Neural cell (in vitro differentiated cells): ENCODE results near the gene ADD1. TPM values are rescaled to one million over a fixed set of nuclear protein-coding genes. Genes with fewer than 3 reads are reported as not detected.

ENCODE experiments used
- H2AFZ ChIP-seq: fragments of 200-600, 300-800 bp; sonication (generic), shearing (Covaris generic); 2 replicates; pipeline ENCODE4 v1.6.0; 2014; ENCODE audit warnings: low read depth, mild to moderate bottlenecking, antibody characterized with exemption, low read length, moderate library complexity
- H3F3A ChIP-seq: fragments of 200-600 bp; shearing (Covaris generic); 2 replicates; pipeline ENCODE4 v1.6.1; 2016; ENCODE audit warnings: mild to moderate bottlenecking, moderate library complexity, mixed read lengths, antibody characterized with exemption, low read length; ENCODE audit not compliant: insufficient read depth, poor library complexity, severe bottlenecking
- H3K27ac ChIP-seq: fragments of 200-600, 300-800 bp; sonication (generic), shearing (Covaris generic); 2 replicates; pipeline ENCODE4 v1.5.1; 2014; ENCODE audit warnings: mild to moderate bottlenecking, low read length, moderate library complexity
- H3K27me3 ChIP-seq: fragments of 300-800, 200-600 bp; sonication (generic), shearing (Covaris generic); 2 replicates; pipeline ENCODE4 v1.6.0; 2014; ENCODE audit warnings: mild to moderate bottlenecking, low read depth, low read length, moderate library complexity; ENCODE audit not compliant: insufficient read depth
- H3K36me3 ChIP-seq: fragments of 300-800, 200-600 bp; sonication (generic), shearing (Covaris generic); 2 replicates; pipeline ENCODE4 v1.5.1; 2014; ENCODE audit warnings: mild to moderate bottlenecking, antibody characterized with exemption, low read length, moderate library complexity; ENCODE audit not compliant: insufficient read depth
- H3K4me2 ChIP-seq: fragments of 300-800, 200-600 bp; sonication (generic), shearing (Covaris generic); 2 replicates; pipeline ENCODE4 v1.6.0; 2014; ENCODE audit warnings: mild to moderate bottlenecking, low read length
- H3K4me3 ChIP-seq: fragments of 300-800, 200-600 bp; sonication (generic), shearing (Covaris generic); 2 replicates; pipeline ENCODE4 v1.5.1; 2014; ENCODE audit warnings: mild to moderate bottlenecking, low read length, moderate library complexity
- H3K79me2 ChIP-seq: fragments of 200-600 bp; shearing (Covaris generic); replicated peaks from 2 replicates; pipeline ENCODE4 v1.6.0; 2014; ENCODE audit warnings: mild to moderate bottlenecking, low read length, moderate library complexity; ENCODE audit not compliant: insufficient read depth
- H3K9ac ChIP-seq: fragments of 300-800, 200-600 bp; sonication (generic), shearing (Covaris generic); 2 replicates; pipeline ENCODE4 v1.6.1; 2016; ENCODE audit warnings: mild to moderate bottlenecking, low read length, mixed read lengths
- H3K9me2 ChIP-seq: fragments of 200-600 bp; shearing (Covaris generic); 2 replicates; pipeline ENCODE4 v1.6.1; 2016; ENCODE audit warnings: mild to moderate bottlenecking, low read length, mixed read lengths; ENCODE audit not compliant: insufficient read depth
- H3K9me3 ChIP-seq: fragments of 200-600, 300-800 bp; sonication (generic), shearing (Covaris generic); 2 replicates; pipeline ENCODE4 v1.6.1; 2016; ENCODE audit warnings: mild to moderate bottlenecking, mixed run types, low read length, moderate library complexity, mixed read lengths
- H4K20me1 ChIP-seq: fragments of 200-600 bp; shearing (Covaris generic); 2 replicates; pipeline ENCODE4 v1.6.1; 2016; ENCODE audit warnings: mild to moderate bottlenecking, mixed run types; ENCODE audit not compliant: insufficient read depth
- EP300 ChIP-seq: fragments of 450-650 bp; conservative IDR thresholded peaks from 2 replicates; pipeline ENCODE4 v1.6.1; 2014; ENCODE audit warnings: antibody characterized with exemption, mild to moderate bottlenecking, moderate library complexity; ENCODE audit not compliant: poor library complexity, severe bottlenecking
- EZH2 ChIP-seq: fragments of 200-600, 300-800 bp; shearing (Covaris generic), sonication (generic); IDR thresholded peaks from 2 replicates; pipeline ENCODE4 v1.6.1; 2014; ENCODE audit warnings: antibody characterized with exemption, low read length, borderline replicate concordance, mild to moderate bottlenecking; ENCODE audit not compliant: insufficient read depth, poor library complexity, severe bottlenecking
- MXI1 ChIP-seq: fragments of 450-650 bp; conservative IDR thresholded peaks from 2 replicates; pipeline ENCODE4 v1.6.1; 2014; ENCODE audit warnings: antibody characterized with exemption, mild to moderate bottlenecking; ENCODE audit not compliant: poor library complexity, severe bottlenecking
- POLR2AphosphoS5 ChIP-seq: IDR thresholded peaks from 2 replicates; pipeline ENCODE4 v1.6.1; 2012
- RAD21 ChIP-seq: fragments of 450-650 bp; conservative IDR thresholded peaks from 2 replicates; pipeline ENCODE4 v1.6.1; 2014; ENCODE audit warnings: antibody characterized with exemption, mild to moderate bottlenecking, moderate library complexity
- SMC3 ChIP-seq: fragments of 450-650 bp; conservative IDR thresholded peaks from 2 replicates; pipeline ENCODE4 v1.6.1; 2014; ENCODE audit warnings: antibody characterized with exemption, mild to moderate bottlenecking, moderate library complexity; ENCODE audit not compliant: poor library complexity
- TAF1 ChIP-seq: IDR thresholded peaks from 2 replicates; pipeline ENCODE4 v1.6.1; 2012; ENCODE audit warnings: low read depth
- polyA plus RNA-seq: library from polyadenylated mRNA; depleted of rRNA; stranded (reverse); fragments of >200 nt; gene quantifications from 2 replicates; pipeline ENCODE4 v1.2.3, GENCODE V29; 2014
- TF ChIP-seq, protein P1 (sequence below): fragments of 450-650 bp; IDR thresholded peaks from 2 replicates; pipeline ENCODE4 v1.5.1; 2014; ENCODE audit warnings: antibody characterized with exemption, mild to moderate bottlenecking, moderate library complexity; ENCODE audit not compliant: poor library complexity, severe bottlenecking
- TF ChIP-seq, protein P2 (sequence below): IDR thresholded peaks from 2 replicates; pipeline ENCODE4 v1.6.1; 2012; ENCODE audit warnings: borderline replicate concordance

The ADD1 gene
- polyA plus RNA-seq, 1 donor from 2014 or later = 190 TPM

DNA sequence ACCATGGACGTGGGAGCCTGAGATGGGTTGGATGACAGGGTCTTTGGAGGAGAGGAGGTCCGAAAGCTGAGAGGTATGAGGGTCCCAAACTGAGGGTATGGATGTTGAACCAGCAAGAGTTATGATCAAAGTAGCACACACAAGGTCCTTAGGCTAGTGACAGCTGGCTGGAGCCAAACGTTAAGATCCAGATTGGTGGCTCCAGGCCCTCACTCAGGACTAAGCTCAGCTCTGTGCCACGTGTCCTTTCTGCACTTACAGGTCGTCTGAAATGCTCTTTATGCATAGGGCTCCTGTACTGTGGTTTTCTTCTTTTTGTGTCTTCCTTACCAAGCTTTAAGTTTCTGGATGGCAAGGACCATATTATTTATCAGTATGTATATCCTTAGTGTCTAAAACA, 35.4 kb downstream of the ADD1 start:
- Histone ChIP-seq H3K4me2 (no peak overlapping the region), H3K27me3 (no peaks in the 10 kb centered on the region), H3K79me2 (peaks cover 40% of the 10 kb centered on the region), H3K36me3 (no peaks in the 10 kb centered on the region), H3F3A (no peaks in the 10 kb centered on the region), H3K9me3 (no peaks in the 10 kb centered on the region), H3K4me3 (no peak overlapping the region), H4K20me1 (no peaks in the 10 kb centered on the region), H3K9ac (no peak overlapping the region), H3K9me2 (no peaks in the 10 kb centered on the region), H3K27ac (no peak overlapping the region), H2AFZ (no peak overlapping the region)
- TF ChIP-seq, protein P1, sequence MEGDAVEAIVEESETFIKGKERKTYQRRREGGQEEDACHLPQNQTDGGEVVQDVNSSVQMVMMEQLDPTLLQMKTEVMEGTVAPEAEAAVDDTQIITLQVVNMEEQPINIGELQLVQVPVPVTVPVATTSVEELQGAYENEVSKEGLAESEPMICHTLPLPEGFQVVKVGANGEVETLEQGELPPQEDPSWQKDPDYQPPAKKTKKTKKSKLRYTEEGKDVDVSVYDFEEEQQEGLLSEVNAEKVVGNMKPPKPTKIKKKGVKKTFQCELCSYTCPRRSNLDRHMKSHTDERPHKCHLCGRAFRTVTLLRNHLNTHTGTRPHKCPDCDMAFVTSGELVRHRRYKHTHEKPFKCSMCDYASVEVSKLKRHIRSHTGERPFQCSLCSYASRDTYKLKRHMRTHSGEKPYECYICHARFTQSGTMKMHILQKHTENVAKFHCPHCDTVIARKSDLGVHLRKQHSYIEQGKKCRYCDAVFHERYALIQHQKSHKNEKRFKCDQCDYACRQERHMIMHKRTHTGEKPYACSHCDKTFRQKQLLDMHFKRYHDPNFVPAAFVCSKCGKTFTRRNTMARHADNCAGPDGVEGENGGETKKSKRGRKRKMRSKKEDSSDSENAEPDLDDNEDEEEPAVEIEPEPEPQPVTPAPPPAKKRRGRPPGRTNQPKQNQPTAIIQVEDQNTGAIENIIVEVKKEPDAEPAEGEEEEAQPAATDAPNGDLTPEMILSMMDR = no peak
- no peak for TF ChIP-seq POLR2AphosphoS5
- TF ChIP-seq TAF1 = no peak
- no peak for TF ChIP-seq SMC3
- TF ChIP-seq, protein P2, sequence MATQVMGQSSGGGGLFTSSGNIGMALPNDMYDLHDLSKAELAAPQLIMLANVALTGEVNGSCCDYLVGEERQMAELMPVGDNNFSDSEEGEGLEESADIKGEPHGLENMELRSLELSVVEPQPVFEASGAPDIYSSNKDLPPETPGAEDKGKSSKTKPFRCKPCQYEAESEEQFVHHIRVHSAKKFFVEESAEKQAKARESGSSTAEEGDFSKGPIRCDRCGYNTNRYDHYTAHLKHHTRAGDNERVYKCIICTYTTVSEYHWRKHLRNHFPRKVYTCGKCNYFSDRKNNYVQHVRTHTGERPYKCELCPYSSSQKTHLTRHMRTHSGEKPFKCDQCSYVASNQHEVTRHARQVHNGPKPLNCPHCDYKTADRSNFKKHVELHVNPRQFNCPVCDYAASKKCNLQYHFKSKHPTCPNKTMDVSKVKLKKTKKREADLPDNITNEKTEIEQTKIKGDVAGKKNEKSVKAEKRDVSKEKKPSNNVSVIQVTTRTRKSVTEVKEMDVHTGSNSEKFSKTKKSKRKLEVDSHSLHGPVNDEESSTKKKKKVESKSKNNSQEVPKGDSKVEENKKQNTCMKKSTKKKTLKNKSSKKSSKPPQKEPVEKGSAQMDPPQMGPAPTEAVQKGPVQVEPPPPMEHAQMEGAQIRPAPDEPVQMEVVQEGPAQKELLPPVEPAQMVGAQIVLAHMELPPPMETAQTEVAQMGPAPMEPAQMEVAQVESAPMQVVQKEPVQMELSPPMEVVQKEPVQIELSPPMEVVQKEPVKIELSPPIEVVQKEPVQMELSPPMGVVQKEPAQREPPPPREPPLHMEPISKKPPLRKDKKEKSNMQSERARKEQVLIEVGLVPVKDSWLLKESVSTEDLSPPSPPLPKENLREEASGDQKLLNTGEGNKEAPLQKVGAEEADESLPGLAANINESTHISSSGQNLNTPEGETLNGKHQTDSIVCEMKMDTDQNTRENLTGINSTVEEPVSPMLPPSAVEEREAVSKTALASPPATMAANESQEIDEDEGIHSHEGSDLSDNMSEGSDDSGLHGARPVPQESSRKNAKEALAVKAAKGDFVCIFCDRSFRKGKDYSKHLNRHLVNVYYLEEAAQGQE = no peak
- no peak for TF ChIP-seq EZH2
- TF ChIP-seq MXI1 = no peak
- no peak for TF ChIP-seq EP300
- no peak for TF ChIP-seq RAD21

DNA sequence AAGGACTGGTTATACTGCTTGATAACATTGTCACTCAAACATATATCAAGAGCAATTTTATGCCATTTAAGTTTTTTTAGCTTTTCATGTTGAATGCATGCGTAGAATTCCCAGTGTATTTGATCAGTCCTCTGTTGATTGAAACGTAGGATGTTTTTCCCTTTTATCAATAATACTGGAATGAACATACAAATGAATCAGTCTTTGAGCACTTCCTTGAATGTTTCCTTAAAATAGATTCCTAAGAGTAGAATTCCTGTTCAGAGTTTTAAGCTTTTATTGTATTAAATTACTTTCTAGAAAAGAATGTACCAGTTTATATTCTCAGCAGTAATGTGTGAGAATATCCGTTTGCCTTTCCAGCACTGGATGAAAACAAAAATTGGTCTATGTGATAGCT, 37.8 kb downstream of the ADD1 start:
- Histone ChIP-seq H3K79me2 (peaks cover 20% of the 10 kb centered on the region), H3K4me3 (no peak overlapping the region), H2AFZ (no peak overlapping the region), H3K36me3 (no peaks in the 10 kb centered on the region), H3K4me2 (no peak overlapping the region), H3F3A (no peaks in the 10 kb centered on the region), H3K9me2 (no peaks in the 10 kb centered on the region), H3K9ac (no peak overlapping the region), H4K20me1 (no peaks in the 10 kb centered on the region), H3K9me3 (no peaks in the 10 kb centered on the region), H3K27ac (no peak overlapping the region), H3K27me3 (no peaks in the 10 kb centered on the region)
- TF ChIP-seq, protein P2 = no peak
- TF ChIP-seq MXI1 = no peak
- TF ChIP-seq RAD21 = no peak
- TF ChIP-seq SMC3 = no peak
- TF ChIP-seq EP300 = no peak
- no peak for TF ChIP-seq EZH2
- TF ChIP-seq, protein P1 = no peak
- no peak for TF ChIP-seq POLR2AphosphoS5
- no peak for TF ChIP-seq TAF1
